ENCODE measurements around the gene BLTP2.
A peak's percentile ranks its signal among the peaks of the same experiment; 100 is the strongest.
"Not testable (repeated sequence)": the region's sequence is repeated elsewhere in the genome, so short reads cannot be mapped to it uniquely, and the experiment has no call there.

The BLTP2 gene

DNA sequence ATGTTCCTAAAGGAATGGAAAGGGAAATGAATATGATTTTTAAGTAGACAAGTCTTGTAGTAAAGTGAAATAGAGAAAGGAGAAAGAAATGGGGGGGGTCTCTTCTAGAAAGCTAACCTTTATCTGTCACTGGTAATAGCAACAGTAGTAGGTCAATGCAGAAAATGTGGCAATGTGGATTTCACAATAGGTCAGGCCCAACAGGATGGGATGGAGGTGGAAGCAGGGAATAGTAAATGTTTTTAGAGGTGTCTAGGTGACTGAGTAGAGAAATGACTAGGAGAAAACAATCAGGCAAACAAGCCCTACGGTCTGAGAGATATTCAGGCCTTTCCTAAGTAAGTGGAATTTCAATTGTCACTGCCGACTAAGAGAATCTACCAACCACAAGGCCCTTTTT, 24.9 kb downstream of the BLTP2 start:
- no peak overlapping the region for H3K27ac ChIP-seq (ENCODE audit: low read depth, low read length, severe bottlenecking)
- H3K9me3 ChIP-seq (ENCODE audit: control insufficient read depth, low read length), result no peaks in the 10 kb centered on the region
- peaks cover 96% of the 10 kb centered on the region for H3K36me3 ChIP-seq (ENCODE audit: control insufficient read depth, insufficient read depth, low read length)
- H3K4me3 ChIP-seq (ENCODE audit: extremely low read depth, insufficient read depth, low read length, poor library complexity, severe bottlenecking), result no peak overlapping the region
- WGBS, 2 experiments (ENCODE audit: insufficient coverage in 2 of 2), result 89 to 90% methylated on average over 2 of the region's 2 CpGs
- H3K4me1 ChIP-seq (ENCODE audit: control insufficient read depth, insufficient read depth, low read length, poor library complexity, severe bottlenecking), result no peaks in the 10 kb centered on the region

DNA sequence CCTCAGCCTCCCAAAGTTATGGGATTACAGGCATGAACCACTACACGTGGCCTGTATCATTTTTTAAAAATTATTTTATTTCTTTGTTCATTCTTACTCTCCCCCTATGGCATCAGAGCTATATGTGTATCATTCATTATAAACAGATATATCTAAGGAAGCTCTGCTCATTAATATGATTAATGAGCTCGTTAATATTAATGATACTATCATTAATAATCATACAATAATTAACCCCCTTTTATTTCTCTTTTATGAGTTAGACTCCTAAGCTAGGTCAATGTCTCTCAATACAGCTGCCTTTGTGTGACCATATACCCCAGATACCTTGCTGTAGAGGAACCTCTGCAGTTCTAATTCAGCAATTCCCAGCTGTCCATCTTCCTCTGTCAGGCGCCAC, 26.5 kb downstream of the BLTP2 start:
- Histone ChIP-seq H3K4me1 (ENCODE audit: control insufficient read depth, insufficient read depth, low read length, poor library complexity, severe bottlenecking) (no peaks in the 10 kb centered on the region), H3K36me3 (ENCODE audit: control insufficient read depth, insufficient read depth, low read length) (peaks cover 94% of the 10 kb centered on the region), H3K4me3 (ENCODE audit: extremely low read depth, insufficient read depth, low read length, poor library complexity, severe bottlenecking) (no peak overlapping the region), H3K27ac (ENCODE audit: low read depth, low read length, severe bottlenecking) (no peak overlapping the region), H3K9me3 (ENCODE audit: control insufficient read depth, low read length) (no peaks in the 10 kb centered on the region)
- 100% methylated on average over 1 of the region's 3 CpGs for WGBS, 2 experiments (ENCODE audit: insufficient coverage in 2 of 2)

DNA sequence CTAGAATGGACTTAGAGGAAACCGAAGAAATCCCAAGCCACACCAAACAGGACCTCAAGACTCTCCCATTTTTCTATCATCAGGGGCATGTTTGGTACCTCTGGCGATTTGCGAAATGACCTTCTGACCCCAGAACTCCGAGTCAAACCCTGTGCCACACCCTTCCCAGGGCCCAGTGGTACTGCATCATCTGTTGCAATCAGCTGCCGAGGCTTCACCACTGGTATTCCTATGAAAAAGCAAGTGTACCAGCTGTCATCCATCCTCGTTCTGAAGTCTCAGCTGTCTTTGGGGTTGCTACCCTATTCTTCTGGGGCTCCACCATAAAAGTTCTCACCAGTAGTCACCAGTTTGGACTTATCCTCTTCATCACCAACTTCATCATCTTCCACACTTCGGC, 28.7 kb downstream of the BLTP2 start:
- H3K27ac ChIP-seq (ENCODE audit: low read depth, low read length, severe bottlenecking), result no peak overlapping the region
- WGBS, 2 experiments (ENCODE audit: insufficient coverage in 2 of 2), result 90 to 97% methylated on average over 5 to 6 of the region's 7 CpGs
- H3K36me3 ChIP-seq (ENCODE audit: control insufficient read depth, insufficient read depth, low read length), result peaks cover 94% of the 10 kb centered on the region

DNA sequence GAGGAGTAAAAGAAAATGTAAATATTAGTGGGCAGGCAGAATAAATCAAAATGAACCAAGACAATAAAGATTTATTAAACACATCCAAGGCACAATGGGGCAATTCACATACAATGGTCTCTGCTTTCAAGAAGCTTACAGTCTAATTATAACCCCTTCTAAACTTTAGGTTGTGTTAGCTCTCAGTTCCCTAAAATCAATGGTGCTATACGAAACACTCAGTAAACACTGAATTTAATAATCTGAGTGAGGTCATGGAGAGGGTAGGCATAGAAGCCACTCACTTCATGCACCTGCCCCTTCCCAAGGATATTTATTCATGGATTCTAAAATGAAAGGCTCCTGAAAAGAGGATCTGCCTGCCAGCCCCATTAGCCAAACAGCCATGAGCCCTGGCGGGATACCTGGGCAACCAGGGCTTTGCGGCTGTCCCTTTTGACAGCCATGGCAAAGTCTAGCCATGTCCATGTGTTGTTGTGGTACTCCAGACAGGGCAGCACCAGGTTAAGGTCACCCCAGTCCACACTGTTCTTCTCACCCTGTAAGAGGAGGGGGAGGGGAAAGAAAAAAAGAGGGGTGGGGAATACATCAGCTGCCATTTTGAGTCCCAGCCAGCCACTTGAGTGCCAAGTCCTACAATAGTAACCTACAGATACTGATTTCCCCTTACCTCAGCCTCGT, 29.6 kb downstream of the BLTP2 start:
- H3K36me3 ChIP-seq (ENCODE audit: control insufficient read depth, insufficient read depth, low read length), result peaks cover 94% of the 10 kb centered on the region
- 97 to 100% methylated on average over 3 of the region's 4 CpGs for WGBS, 2 experiments (ENCODE audit: insufficient coverage in 2 of 2)

More for the DNA sequence above, 28.7 kb downstream of the BLTP2 start:
- Histone ChIP-seq H3K4me1 (ENCODE audit: control insufficient read depth, insufficient read depth, low read length, poor library complexity, severe bottlenecking) (no peaks in the 10 kb centered on the region), H3K9me3 (ENCODE audit: control insufficient read depth, low read length) (no peaks in the 10 kb centered on the region), H3K4me3 (ENCODE audit: extremely low read depth, insufficient read depth, low read length, poor library complexity, severe bottlenecking) (no peak overlapping the region)

DNA sequence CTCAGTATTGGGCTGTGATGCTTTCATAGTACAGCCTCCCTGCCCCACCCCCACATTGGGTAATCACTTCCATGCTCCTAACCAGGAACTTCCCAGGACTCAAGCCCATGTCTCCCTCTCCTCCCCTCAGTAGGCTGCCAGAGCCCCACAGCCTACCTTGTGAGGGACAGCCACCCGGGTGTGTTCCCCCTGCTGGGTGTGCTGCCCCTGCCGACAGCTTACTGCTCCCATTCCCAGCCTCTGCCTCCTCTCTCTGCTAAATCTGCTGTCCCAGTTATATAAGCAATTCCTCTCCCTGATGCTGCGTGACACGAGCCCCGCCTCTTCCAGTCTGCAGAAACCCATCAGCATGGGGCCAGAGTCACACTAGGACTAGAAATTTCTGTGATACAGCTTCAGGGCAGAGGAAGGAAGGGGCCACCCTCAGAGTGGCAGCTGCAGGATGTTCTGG, 31.0 kb downstream of the BLTP2 start, which contains the start of gene RSKR:
Gene RSKR (minus strand): TSS at position 255 of the 451 bp plus-strand sequence. CDS start 24 bp downstream, at position 231.
- WGBS, 2 experiments (ENCODE audit: insufficient coverage in 2 of 2), result 83 to 89% methylated on average over 2 to 5 of the region's 5 CpGs
- H3K4me1 ChIP-seq (ENCODE audit: control insufficient read depth, insufficient read depth, low read length, poor library complexity, severe bottlenecking), result no peaks in the 10 kb centered on the region
- no peaks in the 10 kb centered on the region for H3K9me3 ChIP-seq (ENCODE audit: control insufficient read depth, low read length)
- H3K27ac ChIP-seq (ENCODE audit: low read depth, low read length, severe bottlenecking), result peak within 1 kb of the TSS; percentile 48
- no peak within 1 kb of the TSS for H3K4me3 ChIP-seq (ENCODE audit: extremely low read depth, insufficient read depth, low read length, poor library complexity, severe bottlenecking)
- peaks cover 94% of the 10 kb centered on the region for H3K36me3 ChIP-seq (ENCODE audit: control insufficient read depth, insufficient read depth, low read length)

More for the DNA sequence above, 29.6 kb downstream of the BLTP2 start:
- H3K4me1 ChIP-seq (ENCODE audit: control insufficient read depth, insufficient read depth, low read length, poor library complexity, severe bottlenecking), result no peaks in the 10 kb centered on the region
- H3K27ac ChIP-seq (ENCODE audit: low read depth, low read length, severe bottlenecking), result no peak overlapping the region
- no peaks in the 10 kb centered on the region for H3K9me3 ChIP-seq (ENCODE audit: control insufficient read depth, low read length)
- no peak overlapping the region for H3K4me3 ChIP-seq (ENCODE audit: extremely low read depth, insufficient read depth, low read length, poor library complexity, severe bottlenecking)

DNA sequence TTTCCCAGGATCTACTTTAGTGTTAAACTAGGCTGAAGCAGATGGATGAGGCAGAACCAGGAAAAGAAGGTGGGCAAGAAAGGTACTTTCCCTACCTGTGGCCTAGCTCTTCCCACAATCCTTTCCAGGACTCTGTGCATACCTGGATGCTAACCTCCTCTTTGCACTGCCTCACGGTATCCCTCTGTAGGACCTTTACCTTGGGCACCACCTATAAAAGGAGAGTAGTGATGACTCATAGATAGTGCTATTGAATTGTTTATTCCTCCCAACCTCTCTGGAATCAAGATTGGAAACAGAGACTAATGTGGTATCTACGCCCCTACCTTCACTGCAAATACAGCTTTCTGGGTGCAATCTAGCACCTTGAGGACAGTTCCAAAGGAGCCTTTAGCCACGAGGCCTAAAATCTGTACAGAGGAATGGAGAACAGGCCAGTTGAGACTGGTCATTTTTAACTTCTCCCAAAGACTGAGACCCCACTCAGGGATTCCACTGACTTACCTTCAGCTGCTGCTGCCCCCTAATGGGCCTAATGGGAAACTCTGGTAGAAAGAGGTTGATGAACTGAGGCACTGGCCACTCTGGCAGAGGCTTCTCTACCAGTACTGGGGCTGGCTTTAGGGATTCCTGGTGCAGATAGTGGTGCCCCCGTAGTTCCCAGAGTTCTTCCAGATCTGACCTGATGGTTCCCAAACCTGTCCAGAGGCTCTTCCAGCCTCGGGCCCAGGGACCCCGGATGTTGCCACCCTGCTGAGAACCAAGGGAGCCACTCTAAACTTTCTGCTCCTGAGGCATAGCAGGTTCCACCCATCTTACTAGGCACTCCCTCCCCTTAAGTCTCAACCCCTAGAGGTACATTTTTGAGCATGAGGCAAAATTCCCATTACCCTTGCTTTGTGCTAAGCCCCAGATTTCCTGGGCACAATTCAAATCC, 31.8 kb downstream of the BLTP2 start:
- Histone ChIP-seq H3K36me3 (ENCODE audit: control insufficient read depth, insufficient read depth, low read length) (peaks cover 94% of the 10 kb centered on the region), H3K4me3 (ENCODE audit: extremely low read depth, insufficient read depth, low read length, poor library complexity, severe bottlenecking) (no peak overlapping the region), H3K9me3 (ENCODE audit: control insufficient read depth, low read length) (no peaks in the 10 kb centered on the region), H3K27ac (ENCODE audit: low read depth, low read length, severe bottlenecking) (peak overlapping the region; percentile 48), H3K4me1 (ENCODE audit: control insufficient read depth, insufficient read depth, low read length, poor library complexity, severe bottlenecking) (no peaks in the 10 kb centered on the region)
- WGBS, 2 experiments (ENCODE audit: insufficient coverage in 2 of 2), result 78 to 86% methylated on average over 3 to 4 of the region's 6 CpGs

DNA sequence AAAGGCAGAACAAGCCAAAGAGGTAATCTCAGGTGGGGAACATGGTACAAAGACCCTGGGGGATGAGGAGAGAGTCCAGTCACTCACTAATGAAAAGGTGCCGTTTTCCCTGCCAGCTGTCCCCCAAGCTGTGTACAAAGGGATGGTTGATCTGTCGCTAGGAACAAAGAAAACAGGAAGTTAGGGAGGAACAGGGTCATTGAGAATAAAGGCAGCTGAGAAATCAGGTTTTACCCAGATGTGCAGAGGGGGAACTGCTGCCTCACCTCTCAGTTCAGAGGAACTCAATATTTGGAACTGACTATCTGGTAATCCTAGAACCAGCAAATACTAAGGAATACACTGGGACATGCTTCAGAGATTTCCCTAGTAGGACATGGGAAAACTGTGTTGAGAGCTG, 32.4 kb downstream of the BLTP2 start:
- Histone ChIP-seq H3K4me1 (ENCODE audit: control insufficient read depth, insufficient read depth, low read length, poor library complexity, severe bottlenecking) (no peaks in the 10 kb centered on the region), H3K36me3 (ENCODE audit: control insufficient read depth, insufficient read depth, low read length) (peaks cover 92% of the 10 kb centered on the region), H3K4me3 (ENCODE audit: extremely low read depth, insufficient read depth, low read length, poor library complexity, severe bottlenecking) (no peak overlapping the region), H3K27ac (ENCODE audit: low read depth, low read length, severe bottlenecking) (no peak overlapping the region), H3K9me3 (ENCODE audit: control insufficient read depth, low read length) (no peaks in the 10 kb centered on the region)
- 88 to 100% methylated on average over 1 to 2 of the region's 2 CpGs for WGBS, 2 experiments (ENCODE audit: insufficient coverage in 2 of 2)

DNA sequence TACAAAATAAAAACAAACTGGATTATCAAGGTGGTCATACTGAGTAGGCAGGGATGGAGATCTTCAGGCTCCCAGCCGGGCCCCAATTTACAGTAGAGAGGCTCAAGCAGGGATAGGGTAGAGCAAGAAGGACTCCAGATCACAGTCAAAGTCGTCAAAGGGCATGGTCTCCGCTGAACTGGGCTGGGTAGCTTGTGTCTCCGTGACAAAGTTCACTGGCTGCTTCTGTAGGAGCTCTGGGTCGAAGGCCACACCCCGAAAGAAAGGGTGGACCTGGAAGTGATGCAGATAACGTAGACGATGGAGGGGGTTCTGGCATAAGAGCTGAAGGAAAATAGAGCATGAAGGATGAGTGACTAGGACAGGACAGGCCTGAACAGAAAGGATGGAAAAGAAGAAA, 34.6 kb downstream of the BLTP2 start:
- Histone ChIP-seq H3K4me3 (ENCODE audit: extremely low read depth, insufficient read depth, low read length, poor library complexity, severe bottlenecking) (no peak overlapping the region), H3K4me1 (ENCODE audit: control insufficient read depth, insufficient read depth, low read length, poor library complexity, severe bottlenecking) (no peaks in the 10 kb centered on the region), H3K9me3 (ENCODE audit: control insufficient read depth, low read length) (no peaks in the 10 kb centered on the region), H3K27ac (ENCODE audit: low read depth, low read length, severe bottlenecking) (no peak overlapping the region), H3K36me3 (ENCODE audit: control insufficient read depth, insufficient read depth, low read length) (peaks cover 88% of the 10 kb centered on the region)
- 91 to 97% methylated on average over 7 to 8 of the region's 8 CpGs for WGBS, 2 experiments (ENCODE audit: insufficient coverage in 2 of 2)

DNA sequence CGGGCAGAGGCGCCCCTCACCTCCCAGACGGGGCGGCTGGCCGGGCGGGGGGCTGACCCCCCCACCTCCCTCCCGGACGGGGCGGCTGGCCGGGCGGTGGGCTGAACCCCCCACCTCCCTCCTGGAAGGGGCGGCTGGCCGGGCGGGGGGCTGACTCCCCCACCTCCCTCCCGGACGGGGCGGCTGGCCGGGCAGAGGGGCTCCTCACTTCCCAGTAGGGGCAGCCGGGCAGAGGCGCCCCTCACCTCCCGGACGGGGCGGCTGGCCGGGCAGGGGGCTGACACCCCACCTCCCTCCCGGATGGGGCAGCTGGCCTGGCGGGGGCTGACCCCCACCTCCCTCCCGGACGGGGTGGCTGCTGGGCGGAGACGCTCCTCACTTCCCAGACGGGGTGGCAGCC, 40.9 kb downstream of the BLTP2 start:
- not testable (repeated sequence) for H3K9me3 ChIP-seq (ENCODE audit: control insufficient read depth, low read length); H3K4me1 ChIP-seq (ENCODE audit: control insufficient read depth, insufficient read depth, low read length, poor library complexity, severe bottlenecking); H3K27ac ChIP-seq (ENCODE audit: low read depth, low read length, severe bottlenecking); H3K4me3 ChIP-seq (ENCODE audit: extremely low read depth, insufficient read depth, low read length, poor library complexity, severe bottlenecking)
- H3K36me3 ChIP-seq (ENCODE audit: control insufficient read depth, insufficient read depth, low read length), result peaks cover 31% of the 10 kb centered on the region
- 100% methylated on average over 1 of the region's 31 CpGs; no CpG with 5 or more reads in 1 of the 2 experiments for WGBS, 2 experiments (ENCODE audit: insufficient coverage in 2 of 2)

DNA sequence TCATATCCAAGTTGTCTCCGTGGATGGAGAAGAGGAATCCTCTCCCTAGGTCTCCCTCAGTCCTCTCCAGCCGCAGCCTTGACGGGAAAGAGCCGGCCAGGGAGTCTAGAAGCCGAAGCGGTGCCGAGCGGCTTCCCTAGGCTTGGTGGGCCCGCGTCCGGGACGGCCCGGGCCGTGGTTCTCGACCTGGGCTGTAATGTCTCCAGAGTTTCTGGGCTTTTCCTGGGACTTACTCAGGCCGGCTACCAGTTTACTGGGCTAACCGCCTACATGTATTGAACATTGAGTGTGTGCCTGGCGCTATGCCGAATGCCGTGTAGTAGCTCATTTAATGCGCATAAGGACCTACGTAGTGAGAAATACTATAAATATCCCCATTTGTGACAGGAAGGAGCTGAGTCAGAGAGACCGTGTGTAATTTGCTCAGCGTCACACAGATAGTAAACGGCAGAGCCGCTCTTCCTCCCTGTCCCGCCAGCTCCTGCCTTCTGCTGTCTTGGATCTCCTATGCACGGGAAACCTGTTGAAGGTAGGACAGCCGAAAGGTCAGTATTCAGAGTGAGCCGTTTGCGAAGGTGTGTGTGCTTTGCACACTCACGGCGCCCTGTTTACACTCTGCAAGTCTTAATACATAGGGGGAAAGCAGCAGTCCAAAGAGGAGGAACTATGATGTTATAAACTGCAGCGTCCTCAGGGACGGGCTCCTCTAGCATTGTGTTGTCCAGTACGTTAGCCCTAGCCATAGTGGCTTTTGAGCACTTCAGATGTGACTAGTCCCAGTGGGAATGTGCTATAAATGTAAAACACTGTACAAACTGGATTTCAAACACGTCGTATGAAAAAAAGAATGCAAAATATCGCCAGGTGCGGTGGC, 45.4 kb downstream of the BLTP2 start:
- 30 to 38% methylated on average over 36 to 37 of the region's 40 CpGs for WGBS, 2 experiments (ENCODE audit: insufficient coverage in 2 of 2)
- peak overlapping the region; percentile 89 for H3K27ac ChIP-seq (ENCODE audit: low read depth, low read length, severe bottlenecking)
- peaks cover 9% of the 10 kb centered on the region for H3K4me1 ChIP-seq (ENCODE audit: control insufficient read depth, insufficient read depth, low read length, poor library complexity, severe bottlenecking)
- peak overlapping the region; percentile 74 for H3K4me3 ChIP-seq (ENCODE audit: extremely low read depth, insufficient read depth, low read length, poor library complexity, severe bottlenecking)
- peaks cover 22% of the 10 kb centered on the region for H3K36me3 ChIP-seq (ENCODE audit: control insufficient read depth, insufficient read depth, low read length)
- no peaks in the 10 kb centered on the region for H3K9me3 ChIP-seq (ENCODE audit: control insufficient read depth, low read length)

All from mesodermal cell (in vitro differentiated cells).